Liver (tissue), 9 donors: Measurements from ENCODE around the gene TSPEAR. TPM values are rescaled to one million over a fixed set of nuclear protein-coding genes. Genes with fewer than 3 reads are reported as not detected.

Experiments used
- DNase-seq: peaks from one replicate; pipeline ENCODE4 v3.0.0-alpha.2; 2017; ENCODE audit warnings: low spot score
- H3K27ac ChIP-seq, 2 donors: one replicate each; pipeline ENCODE4 v1.7.0; 2013; ENCODE audit warnings: inconsistent platforms in 2 of 2, low read length in 2 of 2, control low read depth in 1 of 2, low read depth in 1 of 2, mild to moderate bottlenecking in 1 of 2
- H3K27me3 ChIP-seq, 4 donors: one replicate each; pipeline versions ENCODE4 v1.6.1 to v1.7.0; 2013; ENCODE audit warnings: low read length in 3 of 4, inconsistent platforms in 1 of 4, mild to moderate bottlenecking in 1 of 4, moderate library complexity in 1 of 4; ENCODE audit not compliant: control insufficient read depth in 4 of 4, insufficient read depth in 4 of 4
- H3K36me3 ChIP-seq, 4 donors: one replicate each; pipeline versions ENCODE4 v1.6.1 to v1.7.0; 2013; ENCODE audit warnings: low read length in 3 of 4, mild to moderate bottlenecking in 3 of 4, low read depth in 1 of 4, moderate library complexity in 1 of 4; ENCODE audit not compliant: control insufficient read depth in 4 of 4, insufficient read depth in 3 of 4
- H3K4me1 ChIP-seq, 4 donors: one replicate each; pipeline versions ENCODE4 v1.6.1 to v1.7.0; 2013; ENCODE audit warnings: low read length in 3 of 4, mild to moderate bottlenecking in 3 of 4, moderate library complexity in 1 of 4; ENCODE audit not compliant: control insufficient read depth in 4 of 4, insufficient read depth in 4 of 4
- H3K4me3 ChIP-seq, 3 donors: one replicate each; pipeline versions ENCODE4 v1.6.1 to v1.7.0; 2013; ENCODE audit warnings: low read length in 3 of 3, control low read depth in 1 of 3, low read depth in 1 of 3, mild to moderate bottlenecking in 1 of 3
- H3K9ac ChIP-seq, 2 donors: one replicate each; pipeline ENCODE4 v1.7.0; 2013; ENCODE audit warnings: low read length in 2 of 2, mild to moderate bottlenecking in 2 of 2, moderate library complexity in 2 of 2, control low read depth in 1 of 2, low read depth in 1 of 2
- H3K9me3 ChIP-seq, 4 donors: one replicate each; pipeline versions ENCODE4 v1.6.1 to v1.7.0; 2013; ENCODE audit warnings: low read length in 3 of 4; ENCODE audit not compliant: control insufficient read depth in 4 of 4
- FOXA2 ChIP-seq: IDR thresholded peaks from 2 replicates; pipeline ENCODE4 v1.6.1; 2016; ENCODE audit warnings: antibody characterized with exemption
- GABPA ChIP-seq, 2 donors: IDR thresholded peaks in 1 of 2; conservative IDR thresholded peaks in 1 of 2; 2 replicates each; pipeline ENCODE4 v1.6.1; 2016; ENCODE audit warnings: antibody characterized with exemption in 2 of 2, mild to moderate bottlenecking in 1 of 2, moderate library complexity in 1 of 2
- HNF4A ChIP-seq, 2 donors: conservative IDR thresholded peaks; 2 replicates each; pipeline ENCODE4 v1.6.1; 2016; ENCODE audit warnings: antibody characterized with exemption in 2 of 2, mild to moderate bottlenecking in 2 of 2
- HNF4G ChIP-seq: IDR thresholded peaks from 2 replicates; pipeline ENCODE4 v1.6.1; 2016; ENCODE audit warnings: antibody characterized with exemption
- NR2F2 ChIP-seq: IDR thresholded peaks from 2 replicates; pipeline ENCODE4 v1.6.1; 2016; ENCODE audit warnings: antibody characterized with exemption
- RAD21 ChIP-seq, 2 donors: IDR thresholded peaks; 2 replicates each; pipeline ENCODE4 v1.6.1; 2016; ENCODE audit warnings: antibody characterized with exemption in 2 of 2, mild to moderate bottlenecking in 2 of 2
- RXRA ChIP-seq, 2 donors: IDR thresholded peaks; 2 replicates each; pipeline ENCODE4 v1.6.1; 2017 to 2018; ENCODE audit warnings: antibody characterized with exemption in 2 of 2, mild to moderate bottlenecking in 1 of 2
- WGBS: extraction: QIAGEN DNeasy Blood & Tissue Kit; methylation state at CpG from one replicate; pipeline ENCODE4 v1.1.7; 2013; 5-methylcytosine and 5-hydroxymethylcytosine counted together
- polyA plus RNA-seq, 2 donors: library from polyadenylated mRNA; stranded (reverse) in 1 of 2; unstranded in 1 of 2; fragments of 200-250 nt in 1 of 2; fragments of >200 nt in 1 of 2; fragmentation: Nextera tagmentation in 1 of 2; extraction: Ambion mirVana in 1 of 2; gene quantifications; one replicate each; pipeline versions ENCODE4 v1.2.1 to v1.2.3, GENCODE V29; 2013 to 2015
- total RNA-seq, 2 donors: library from RNA; depleted of rRNA; stranded (reverse); fragments of >200 nt; gene quantifications; one replicate each; pipeline ENCODE4 v1.2.3, GENCODE V29; 2014
- TF ChIP-seq, protein P1 (sequence below): IDR thresholded peaks from 2 replicates; pipeline ENCODE4 v1.6.1; 2016; ENCODE audit warnings: antibody characterized with exemption
- TF ChIP-seq, protein P2 (sequence below): fragments of 150-350 bp; IDR thresholded peaks from 2 replicates; pipeline ENCODE4 v1.5.1; 2017; ENCODE audit warnings: improper control_type of control experiment, low read depth, low read length; ENCODE audit not compliant: missing input control
- TF ChIP-seq, protein P3 (sequence below): IDR thresholded peaks from 2 replicates; pipeline ENCODE4 v1.6.1; 2016; ENCODE audit warnings: antibody characterized with exemption, mild to moderate bottlenecking
- donor health status: healthy.
- donor health status: healthy.
- donor health status: healthy.
- donor health status: healthy.
- donor health status: healthy.

Gene TSPEAR
- total and polyA plus RNA-seq, 4 donors: under 0.01 to 0.14 (median 0.01) TPM; not detected in 1

DNA sequence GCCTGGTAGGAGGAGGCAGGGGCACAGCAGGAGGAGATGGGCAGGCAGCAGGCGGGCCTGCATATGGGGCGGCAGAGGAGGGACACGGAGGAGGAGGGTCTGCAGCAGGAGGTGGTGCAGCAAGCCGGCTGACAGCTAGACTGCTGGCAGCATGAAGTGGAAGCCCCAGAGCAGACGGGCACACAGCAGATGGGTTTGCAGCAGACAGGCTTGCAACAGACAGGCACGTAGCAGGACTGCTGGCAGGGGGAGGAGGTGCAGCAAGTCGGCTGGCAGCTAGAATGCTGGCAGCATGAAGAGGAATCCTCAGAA is 131.6 kb downstream of the TSPEAR start:
- Histone ChIP-seq H3K27ac (no peak overlapping the region), H3K9me3 (peaks cover 0 to 4% (median 2%) of the 10 kb centered on the region in 4 donors), H3K4me1 (peaks cover 0 to 7% (median 0%) of the 10 kb centered on the region in 4 donors), H3K36me3 (no peaks in the 10 kb centered on the region), H3K27me3 (no peaks in the 10 kb centered on the region), H3K9ac (no peak overlapping the region), H3K4me3 (no peak overlapping the region)
- DNase-seq: no peak
- TF ChIP-seq FOXA2: no peak
- no peak for TF ChIP-seq GABPA (IDR thresholded peaks at IDR 0.05 in 1 of 2, conservative IDR thresholded peaks at IDR 0.05 in 1 of 2)
- WGBS: 80% methylated on average over 7 of the region's 7 CpGs

DNA sequence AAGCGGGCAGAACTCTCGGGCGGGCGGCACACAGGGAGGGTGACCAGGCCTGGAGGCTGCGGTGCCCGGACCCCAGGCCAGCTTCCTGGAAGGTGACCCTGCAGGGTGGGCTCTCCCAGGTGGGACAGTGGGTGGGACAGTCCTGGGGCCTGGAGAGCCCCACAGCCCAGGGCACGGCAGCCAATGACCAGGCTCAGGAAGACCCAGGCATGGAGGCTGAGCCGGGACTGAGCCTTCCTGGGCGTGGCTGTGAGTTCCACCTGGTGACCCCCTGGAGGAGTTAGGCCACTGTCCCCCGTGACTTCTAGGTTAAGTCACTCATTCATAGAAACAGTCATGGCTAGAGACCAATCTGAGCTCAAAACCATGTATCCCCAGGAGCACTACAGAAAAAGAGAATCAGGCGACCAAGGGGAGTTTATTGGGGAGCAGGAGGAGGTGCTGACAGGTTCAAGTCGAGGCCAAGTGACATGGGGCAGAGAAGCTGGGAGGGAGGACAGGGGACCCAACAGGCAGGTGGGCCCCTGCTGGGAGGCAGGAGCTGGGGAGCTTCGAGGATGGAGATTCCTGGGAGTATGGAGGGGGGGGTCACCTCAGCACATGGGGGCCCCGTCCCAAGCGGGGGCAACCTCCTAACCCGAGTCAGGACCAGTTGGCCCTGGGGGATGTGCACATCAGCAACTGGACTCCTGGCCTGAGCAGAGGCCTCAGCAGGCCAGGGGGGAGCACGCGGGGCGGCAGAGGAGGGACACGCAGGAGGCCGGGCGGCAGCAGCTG is 132.1 kb downstream of the TSPEAR start:
- DNase-seq: peak; percentile 14
- WGBS: 84% methylated on average over 22 of the region's 22 CpGs
- Histone ChIP-seq H3K9ac (no peak overlapping the region), H3K4me3 (no peak overlapping the region), H3K4me1 (peaks cover 0 to 13% (median 3%) of the 10 kb centered on the region in 4 donors), H3K27ac (no peak overlapping the region), H3K36me3 (no peaks in the 10 kb centered on the region), H3K9me3 (peaks cover 0 to 4% (median 2%) of the 10 kb centered on the region in 4 donors), H3K27me3 (no peaks in the 10 kb centered on the region)
- TF ChIP-seq, protein P1, sequence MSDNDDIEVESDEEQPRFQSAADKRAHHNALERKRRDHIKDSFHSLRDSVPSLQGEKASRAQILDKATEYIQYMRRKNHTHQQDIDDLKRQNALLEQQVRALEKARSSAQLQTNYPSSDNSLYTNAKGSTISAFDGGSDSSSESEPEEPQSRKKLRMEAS: no peak
- TF ChIP-seq NR2F2 (no peak), HNF4A (conservative IDR thresholded peaks at IDR 0.05) (no peak), FOXA2 (no peak), RAD21 (IDR thresholded peaks at IDR 0.05) (no peak), RXRA (IDR thresholded peaks at IDR 0.05) (no peak), HNF4G (no peak)
- TF ChIP-seq, protein P2, sequence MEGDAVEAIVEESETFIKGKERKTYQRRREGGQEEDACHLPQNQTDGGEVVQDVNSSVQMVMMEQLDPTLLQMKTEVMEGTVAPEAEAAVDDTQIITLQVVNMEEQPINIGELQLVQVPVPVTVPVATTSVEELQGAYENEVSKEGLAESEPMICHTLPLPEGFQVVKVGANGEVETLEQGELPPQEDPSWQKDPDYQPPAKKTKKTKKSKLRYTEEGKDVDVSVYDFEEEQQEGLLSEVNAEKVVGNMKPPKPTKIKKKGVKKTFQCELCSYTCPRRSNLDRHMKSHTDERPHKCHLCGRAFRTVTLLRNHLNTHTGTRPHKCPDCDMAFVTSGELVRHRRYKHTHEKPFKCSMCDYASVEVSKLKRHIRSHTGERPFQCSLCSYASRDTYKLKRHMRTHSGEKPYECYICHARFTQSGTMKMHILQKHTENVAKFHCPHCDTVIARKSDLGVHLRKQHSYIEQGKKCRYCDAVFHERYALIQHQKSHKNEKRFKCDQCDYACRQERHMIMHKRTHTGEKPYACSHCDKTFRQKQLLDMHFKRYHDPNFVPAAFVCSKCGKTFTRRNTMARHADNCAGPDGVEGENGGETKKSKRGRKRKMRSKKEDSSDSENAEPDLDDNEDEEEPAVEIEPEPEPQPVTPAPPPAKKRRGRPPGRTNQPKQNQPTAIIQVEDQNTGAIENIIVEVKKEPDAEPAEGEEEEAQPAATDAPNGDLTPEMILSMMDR: no peak
- TF ChIP-seq, protein P3, sequence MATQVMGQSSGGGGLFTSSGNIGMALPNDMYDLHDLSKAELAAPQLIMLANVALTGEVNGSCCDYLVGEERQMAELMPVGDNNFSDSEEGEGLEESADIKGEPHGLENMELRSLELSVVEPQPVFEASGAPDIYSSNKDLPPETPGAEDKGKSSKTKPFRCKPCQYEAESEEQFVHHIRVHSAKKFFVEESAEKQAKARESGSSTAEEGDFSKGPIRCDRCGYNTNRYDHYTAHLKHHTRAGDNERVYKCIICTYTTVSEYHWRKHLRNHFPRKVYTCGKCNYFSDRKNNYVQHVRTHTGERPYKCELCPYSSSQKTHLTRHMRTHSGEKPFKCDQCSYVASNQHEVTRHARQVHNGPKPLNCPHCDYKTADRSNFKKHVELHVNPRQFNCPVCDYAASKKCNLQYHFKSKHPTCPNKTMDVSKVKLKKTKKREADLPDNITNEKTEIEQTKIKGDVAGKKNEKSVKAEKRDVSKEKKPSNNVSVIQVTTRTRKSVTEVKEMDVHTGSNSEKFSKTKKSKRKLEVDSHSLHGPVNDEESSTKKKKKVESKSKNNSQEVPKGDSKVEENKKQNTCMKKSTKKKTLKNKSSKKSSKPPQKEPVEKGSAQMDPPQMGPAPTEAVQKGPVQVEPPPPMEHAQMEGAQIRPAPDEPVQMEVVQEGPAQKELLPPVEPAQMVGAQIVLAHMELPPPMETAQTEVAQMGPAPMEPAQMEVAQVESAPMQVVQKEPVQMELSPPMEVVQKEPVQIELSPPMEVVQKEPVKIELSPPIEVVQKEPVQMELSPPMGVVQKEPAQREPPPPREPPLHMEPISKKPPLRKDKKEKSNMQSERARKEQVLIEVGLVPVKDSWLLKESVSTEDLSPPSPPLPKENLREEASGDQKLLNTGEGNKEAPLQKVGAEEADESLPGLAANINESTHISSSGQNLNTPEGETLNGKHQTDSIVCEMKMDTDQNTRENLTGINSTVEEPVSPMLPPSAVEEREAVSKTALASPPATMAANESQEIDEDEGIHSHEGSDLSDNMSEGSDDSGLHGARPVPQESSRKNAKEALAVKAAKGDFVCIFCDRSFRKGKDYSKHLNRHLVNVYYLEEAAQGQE: no peak
